A549 (cell line): ENCODE results near the gene FERMT3. TPM values are rescaled to one million over a fixed set of nuclear protein-coding genes. Genes with fewer than 3 reads are reported as not detected.
"Not testable (repeated sequence)": the region's sequence is repeated elsewhere in the genome, so short reads cannot be mapped to it uniquely, and the experiment has no call there.

Source experiments
- ATAC-seq, 2 experiments: fragments of 200-7000 bp in 1 of 2; fragments of >200 bp in 1 of 2; cut with Nextera tagmentation in 1 of 2; cut with Tn5 transposase in 1 of 2; 3 replicates each; pipeline versions ENCODE4 v1.8.0 to v1.9.1; 2018 to 2020; ENCODE audit warnings: mild to moderate bottlenecking in 1 of 2, moderate library complexity in 1 of 2
- CTCF ChIA-PET: fragments of 300-600 bp; sonication (Branson Sonifier 250); formaldehyde crosslinking; extraction: SDS; loops from one replicate; lab custom pipeline; 2021; ENCODE audit warnings: antibody characterized with exemption, inconsistent platforms; lab: Yijun Ruan, JAX
- POLR2A ChIA-PET: fragments of 350-600 bp; formaldehyde crosslinking; extraction: SDS; loops from one replicate; lab custom pipeline; 2021; ENCODE audit warnings: antibody characterized with exemption, inconsistent platforms; lab: Yijun Ruan, JAX
- DNase-seq, 2 experiments: peaks; one replicate each; pipeline versions ENCODE4 v3.0.0 to v3.0.0-alpha.2; 2011 to 2016; ENCODE audit warnings: low read depth in 1 of 2, low spot score in 1 of 2
- FAIRE-seq: peaks from 2 replicates; lab custom pipeline; 2011; peaks lifted over from hg19 to GRCh38; lab: Jason Lieb, UNC
- H3K27ac ChIP-seq, 2 experiments: fragments of >200 bp; sonication (Bioruptor Twin); formaldehyde crosslinking; 3 replicates each; pipeline ENCODE4 v1.5.1; 2016 to 2017
- H3K4me1 ChIP-seq: fragments of >200 bp; sonication (Bioruptor Twin); formaldehyde crosslinking; 3 replicates; pipeline ENCODE4 v1.6.1; 2016
- H3K4me2 ChIP-seq: fragments of >200 bp; sonication (Bioruptor Twin); formaldehyde crosslinking; 3 replicates; pipeline ENCODE4 v1.6.1; 2016
- H3K4me3 ChIP-seq: fragments of >200 bp; sonication (Bioruptor Twin); formaldehyde crosslinking; 3 replicates; pipeline ENCODE4 v1.5.1; 2016
- H3K9me3 ChIP-seq: fragments of >200 bp; sonication (Bioruptor Twin); formaldehyde crosslinking; 3 replicates; pipeline ENCODE4 v1.6.1; 2016
- BCL3 ChIP-seq: fragments of >200 bp; sonication (Bioruptor Twin); formaldehyde crosslinking; IDR thresholded peaks from 3 replicates; pipeline ENCODE4 v1.6.1; 2016
- CBX2 ChIP-seq: fragments of 200-600 bp; sonication (generic); IDR thresholded peaks from 2 replicates; pipeline ENCODE4 v1.6.1; 2016; ENCODE audit warnings: low read depth, mild to moderate bottlenecking, borderline replicate concordance
- CHD2 ChIP-seq: fragments of 150-350 bp; IDR thresholded peaks from 2 replicates; pipeline ENCODE4 v1.6.1; 2014; ENCODE audit warnings: low read length; ENCODE audit not compliant: partially characterized antibody
- CHD4 ChIP-seq: fragments of 200-600 bp; sonication (generic); IDR thresholded peaks from 2 replicates; pipeline ENCODE4 v1.6.1; 2016; ENCODE audit warnings: antibody characterized with exemption, mild to moderate bottlenecking, borderline replicate concordance
- E2F6 ChIP-seq: IDR thresholded peaks from 2 replicates; pipeline ENCODE4 v1.6.1; 2012; ENCODE audit warnings: low read depth, borderline replicate concordance
- FOSB ChIP-seq: fragments of 250-450 bp; sonication (Bioruptor Pico); IDR thresholded peaks from 2 replicates; pipeline ENCODE4 v1.5.0; 2020; ENCODE audit warnings: mild to moderate bottlenecking, moderate library complexity
- GATA3 ChIP-seq: IDR thresholded peaks from 2 replicates; pipeline ENCODE4 v1.6.1; 2012; ENCODE audit warnings: borderline replicate concordance
- HOXA7 ChIP-seq: fragments of 250-450 bp; sonication (Bioruptor Pico); IDR thresholded peaks from 2 replicates; pipeline ENCODE4 v1.5.0; 2020; ENCODE audit warnings: mild to moderate bottlenecking, moderate library complexity
- JUN ChIP-seq, 2 experiments: fragments of >200 bp; sonication (Bioruptor Twin); formaldehyde crosslinking; IDR thresholded peaks; 2 replicates in 1 of 2; 3 replicates in 1 of 2; pipeline ENCODE4 v1.6.1; 2016 to 2017
- JUNB ChIP-seq: fragments of >200 bp; sonication (Bioruptor Twin); formaldehyde crosslinking; IDR thresholded peaks from 2 replicates; pipeline ENCODE4 v1.6.1; 2016
- MAX ChIP-seq: IDR thresholded peaks from 2 replicates; pipeline ENCODE4 v1.6.1; 2012
- MAZ ChIP-seq: fragments of 150-350 bp; IDR thresholded peaks from 2 replicates; pipeline ENCODE4 v1.6.1; 2014; ENCODE audit warnings: antibody characterized with exemption, low read depth, low read length, borderline replicate concordance
- MYC ChIP-seq: IDR thresholded peaks from 2 replicates; pipeline ENCODE4 v1.6.1; 2012; ENCODE audit warnings: mild to moderate bottlenecking, inconsistent platforms, low read length, improper control_type of control experiment, borderline replicate concordance
- NFE2L2 ChIP-seq: fragments of 150-350 bp; conservative IDR thresholded peaks from 2 replicates; pipeline ENCODE4 v1.6.1; 2014; ENCODE audit warnings: low read length
- NPAS2 ChIP-seq: fragments of 250-450 bp; sonication (Bioruptor Pico); IDR thresholded peaks from 2 replicates; pipeline ENCODE4 v1.8.0; 2022; ENCODE audit warnings: mild to moderate bottlenecking, moderate library complexity, borderline replicate concordance
- PBX3 ChIP-seq: IDR thresholded peaks from 2 replicates; pipeline ENCODE4 v1.6.1; 2012
- PHF8 ChIP-seq: fragments of 200-600 bp; sonication (generic); IDR thresholded peaks from 2 replicates; pipeline ENCODE4 v1.6.1; 2016; ENCODE audit warnings: low read depth, mild to moderate bottlenecking, antibody characterized with exemption, moderate library complexity, borderline replicate concordance
- POLR2A ChIP-seq: IDR thresholded peaks from 2 replicates; pipeline ENCODE4 v1.6.1; 2012; ENCODE audit warnings: mild to moderate bottlenecking, low read length
- POLR2AphosphoS2 ChIP-seq: conservative IDR thresholded peaks from 2 replicates; pipeline ENCODE4 v1.6.1; 2012; ENCODE audit warnings: low read length, improper control_type of control experiment, inconsistent platforms
- RAD21 ChIP-seq, 2 experiments: fragments of >200 bp in 1 of 2; sonication (Bioruptor Twin) in 1 of 2; formaldehyde crosslinking in 1 of 2; IDR thresholded peaks in 1 of 2; conservative IDR thresholded peaks in 1 of 2; 2 replicates in 1 of 2; 3 replicates in 1 of 2; pipeline ENCODE4 v1.6.1; 2012 to 2018; ENCODE audit warnings: inconsistent platforms in 1 of 2
- RCOR1 ChIP-seq: fragments of 150-350 bp; IDR thresholded peaks from 2 replicates; pipeline ENCODE4 v1.6.1; 2014; ENCODE audit warnings: antibody characterized with exemption, low read length, low read depth
- TP53 ChIP-seq: fragments of 250-450 bp; sonication (Bioruptor Pico); IDR thresholded peaks from 2 replicates; pipeline ENCODE4 v1.5.0; 2021; ENCODE audit warnings: mild to moderate bottlenecking, moderate library complexity
- ZNF302 ChIP-seq: fragments of 250-450 bp; sonication (Bioruptor Pico); IDR thresholded peaks from 2 replicates; pipeline ENCODE4 v1.9.0; 2021; ENCODE audit warnings: inconsistent platforms, mild to moderate bottlenecking, moderate library complexity
- WGBS: methylation state at CpG from one replicate; pipeline ENCODE4 v1.1.6; 2017; ENCODE audit errors: missing lambda C conversion rate; 5-methylcytosine and 5-hydroxymethylcytosine counted together
- polyA plus RNA-seq, 4 experiments: library from polyadenylated mRNA; depleted of rRNA in 3 of 4; stranded (reverse); fragments of >200 nt; fragmentation: RNase III in 1 of 4; extraction: RNeasy Plus Mini Kit Qiagen cat#74134 plus additional on column Dnase treatment in 1 of 4; gene quantifications; 2 replicates in 3 of 4; 3 replicates in 1 of 4; pipeline ENCODE4 v1.2.3, GENCODE V29; 2011 to 2017

The FERMT3 gene
- polyA plus RNA-seq, 2 of the 4 experiments (the other 2 are of a cell fraction), result 0.56 to 2.1 TPM

GRCh38 chr11:64246621-64246870 lies 40.0 kb downstream of the FERMT3 start:
- not testable (repeated sequence) for ATAC-seq, DNase-seq, FAIRE-seq, H3K9me3 ChIP-seq
- TF ChIP-seq MYC (peak; percentile 34; the same call in 1 of the 2 replicates), JUN (IDR thresholded peaks at IDR 0.05) (peak; percentile 42 to 65; a peak in 3 of 5 replicates), NPAS2 (CRISPR knock-in tag) (0 out of 2 replicates have a peak, but pooled peaks have one; percentile 15), BCL3 (peak; percentile 30; the same call in 1 of the 3 replicates), MAX (0 out of 2 replicates have a peak, but pooled peaks have one; percentile 8)
- H3K27ac ChIP-seq, result peak overlapping the region; percentile 99 to 100
- CTCF ChIA-PET, result interaction anchor here (0.8 to 12.2 kb wide), 9 partner anchors 9 to 108 kb away, joined by 3 to 220 read pairs (median 4); partner anchors contain the start of genes BAD, CATSPERZ, ESRRA and NUDT22
- POLR2A ChIA-PET, result interaction anchor here (0.6 to 6.0 kb wide), 6 partner anchors 20 to 1395 kb away, joined by 3 to 53 read pairs (median 8); partner anchors contain the start of genes ESRRA, NUDT22, STIP1 and TRPT1
- H3K4me3 ChIP-seq, result peak overlapping the region; percentile 84
- WGBS, result no CpG with 5 or more reads among the region's 43 CpGs
- H3K4me2 ChIP-seq, result peak overlapping the region; percentile 100
- H3K4me1 ChIP-seq, result peaks cover 45% of the 10 kb centered on the region

- peak within 1 kb of the TSS; percentile 99 to 100 for H3K27ac ChIP-seq
- peak; percentile 79; the same call in 1 of the 2 replicates for TF ChIP-seq MAZ
- TF ChIP-seq MAX, result peak; percentile 91
- no peak for TF ChIP-seq TP53 (CRISPR knock-in tag)
- no peak for TF ChIP-seq PHF8
- peak; percentile 75; the same call in 1 of the 2 replicates for TF ChIP-seq POLR2AphosphoS2
- peak; percentile 49 for TF ChIP-seq CHD2
- TF ChIP-seq ZNF302, result no peak
- 0 out of 5 replicates have a peak, but pooled peaks of 1 of the 2 experiments have one; percentile 6 for TF ChIP-seq JUN (IDR thresholded peaks at IDR 0.05)
- peak; percentile 51; the same call in 1 of the 2 replicates for TF ChIP-seq MYC
- TF ChIP-seq POLR2A, result peak; percentile 14; the same call in 1 of the 2 replicates
- TF ChIP-seq, all 56 proteins: peak for 7
- Histone ChIP-seq H3K9me3 (no peaks in the 10 kb centered on the region), H3K4me2 (peak within 1 kb of the TSS; percentile 100), H3K4me3 (peak within 1 kb of the TSS; percentile 84), H3K4me1 (peaks cover 45% of the 10 kb centered on the region)
- WGBS, result 1% methylated on average over 26 of the region's 74 CpGs
- ChIA-PET POLR2A (interaction anchor here (0.6 to 6.0 kb wide), 8 partner anchors 9 to 1395 kb away, joined by 3 to 53 read pairs (median 4); partner anchors contain the start of genes ESRRA, NUDT22, STIP1 and TRPT1), CTCF (interaction anchor here (1.2 to 12.2 kb wide), 7 partner anchors 9 to 108 kb away, joined by 3 to 220 read pairs (median 4); partner anchors contain the start of genes BAD, CATSPERZ and ESRRA)
- ATAC-seq (peak; percentile 40 to 73), DNase-seq (peak; percentile 84 to 89), FAIRE-seq (no peak)
Observed at GRCh38 chr11:64246871-64247728, 40.6 kb downstream of the FERMT3 start, which contains the start of gene PPP1R14B. Gene PPP1R14B, minus strand, starts transcription at chr11:64246943. Its CDS starts 270 bp downstream, at chr11:64246673.

GRCh38 chr11:64247729-64248531 lies 41.4 kb downstream of the FERMT3 start:
- ATAC-seq, result no peak
- Histone ChIP-seq H3K9me3 (no peaks in the 10 kb centered on the region), H3K4me2 (peak overlapping the region; percentile 100), H3K4me3 (peak overlapping the region; percentile 84), H3K27ac (peak overlapping the region; percentile 99 to 100), H3K4me1 (peaks cover 44% of the 10 kb centered on the region)
- no peak for DNase-seq
- FAIRE-seq, result no peak
- CTCF ChIA-PET, result interaction anchor here (1.4 to 12.2 kb wide), 5 partner anchors 8 to 107 kb away, joined by 4 to 220 read pairs (median 12); partner anchors contain the start of genes CATSPERZ and ESRRA
- POLR2A ChIA-PET, result interaction anchor here (0.6 to 6.0 kb wide), 5 partner anchors 9 to 62 kb away, joined by 3 to 53 read pairs (median 5); partner anchors contain the start of genes NUDT22, STIP1 and TRPT1
- 56% methylated on average over 29 of the region's 31 CpGs for WGBS
- TF ChIP-seq RCOR1, result no peak
- no peak for TF ChIP-seq JUNB
- no peak for TF ChIP-seq BCL3
- no peak for TF ChIP-seq FOSB
- no peak for TF ChIP-seq CBX2
- TF ChIP-seq E2F6, result no peak
- TF ChIP-seq MYC, result no peak
- TF ChIP-seq PBX3, result no peak
- no peak for TF ChIP-seq JUN (IDR thresholded peaks at IDR 0.05)
- no peak for TF ChIP-seq RAD21 (conservative IDR thresholded peaks at IDR 0.05 in 1 of 2, IDR thresholded peaks at IDR 0.05 in 1 of 2)
- no peak for TF ChIP-seq CHD4
- TF ChIP-seq NFE2L2, result no peak
- TF ChIP-seq GATA3, result no peak
- no peak for TF ChIP-seq HOXA7 (CRISPR knock-in tag)
